ENCODE measurements around the gene PIGU. TPM values are rescaled to one million over a fixed set of nuclear protein-coding genes. Genes with fewer than 3 reads are reported as not detected.
A peak's percentile ranks its signal among the peaks of the same experiment; 100 is the strongest.

The PIGU gene
- total and polyA plus RNA-seq, 2 donors (not counting 1 experiment from before 2014, with no cell fraction given) = 12.0 to 19.3 TPM

- WGBS (ENCODE audit: insufficient coverage) = 100% methylated on average over 4 of the region's 11 CpGs
Measured at GRCh38 chr20:34579191-34579978, 97.5 kb downstream of the PIGU start.

More at GRCh38 chr20:34579191-34579978, 97.5 kb downstream of the PIGU start:
- H3K4me3 Mint-ChIP-seq = no peak overlapping the region
- TF ChIP-seq CTCF (IDR thresholded peaks at IDR 0.05) (no peak), EZH2 (IDR thresholded peaks at IDR 0.05; ENCODE audit: borderline replicate concordance, insufficient read depth, low read depth, low read length, poor library complexity, severe bottlenecking) (no peak)
- POLR2A ChIA-PET = no interaction called here
- Histone ChIP-seq H3K9ac (ENCODE audit: low read length) (peak overlapping the region; percentile 19), H3K9me3 (ENCODE audit: control extremely low read depth in 1 of 3, control insufficient read depth in 2 of 3, insufficient read depth in 1 of 3, low read length in 2 of 3) (peaks cover 0 to 20% (median 12%) of the 10 kb centered on the region in 3 donors), H2AFZ (ENCODE audit: insufficient read depth, low read depth, low read length, poor library complexity, severe bottlenecking) (no peak overlapping the region), H3K36me3 (replicated peaks in 1 of 2; ENCODE audit: control extremely low read depth in 1 of 2, control insufficient read depth in 1 of 2, extremely low read depth in 1 of 2, insufficient read depth in 2 of 2, low read length in 1 of 2) (peaks cover 0 to 31% of the 10 kb centered on the region in 2 experiments), H3K79me2 (ENCODE audit: control insufficient read depth, insufficient read depth, low read length) (no peaks in the 10 kb centered on the region), H3K4me1 (ENCODE audit: control insufficient read depth in 2 of 2, insufficient read depth in 2 of 2, low read length in 2 of 2) (peaks cover 18 to 29% of the 10 kb centered on the region in 2 donors), H4K20me1 (ENCODE audit: control insufficient read depth, insufficient read depth, low read length, poor library complexity, severe bottlenecking) (no peaks in the 10 kb centered on the region), H3K27me3 (replicated peaks in 1 of 4; ENCODE audit: control extremely low read depth in 1 of 4, control insufficient read depth in 3 of 4, insufficient read depth in 4 of 4, low read length in 3 of 4) (no peaks in the 10 kb centered on the region), H3K4me2 (replicated peaks; ENCODE audit: low read depth, low read length, poor library complexity, severe bottlenecking) (peak overlapping the region; percentile 40), H3K4me3 (ENCODE audit: control extremely low read depth in 1 of 5, extremely low read depth in 1 of 5, insufficient read depth in 1 of 5, low read depth in 2 of 5, low read length in 4 of 5) (no peak overlapping the region), H3K27ac (ENCODE audit: low read length in 2 of 2) (peak overlapping the region; percentile 52 to 75)
- no peak for ATAC-seq (ENCODE audit: low read depth)
- CTCF ChIA-PET = interaction anchor here (0.8 kb wide), 1 partner anchor 21 kb away, joined by 3 read pairs; the partner anchor contains the start of gene MAP1LC3A
- intact Hi-C loops (cut with micrococcal nuclease) = no loop called here
- H3K4me1 Mint-ChIP-seq = peaks cover 31% of the 10 kb centered on the region
- peak overlapping the region; percentile 88 for H3K27ac Mint-ChIP-seq
- DNase-seq = no peak
- H3K27me3 Mint-ChIP-seq = no peaks in the 10 kb centered on the region
- H3K9me3 Mint-ChIP-seq (ENCODE audit: insufficient read depth) = no peaks in the 10 kb centered on the region
